GM19023 (cell line): ENCODE results near the gene YIPF3.
A peak's percentile ranks its signal among the peaks of the same experiment; 100 is the strongest.

ENCODE experiments used
- ATAC-seq: cut with Tn5 transposase; IDR thresholded peaks from one replicate; pipeline ENCODE4 v1.9.1; 2021; ENCODE audit warnings: mild to moderate bottlenecking, moderate library complexity; ENCODE audit not compliant: unreplicated experiment

The YIPF3 gene

GRCh38 chr6:43493833-43494232, 22.9 kb downstream of the YIPF3 start:
- ATAC-seq: no peak

DNA sequence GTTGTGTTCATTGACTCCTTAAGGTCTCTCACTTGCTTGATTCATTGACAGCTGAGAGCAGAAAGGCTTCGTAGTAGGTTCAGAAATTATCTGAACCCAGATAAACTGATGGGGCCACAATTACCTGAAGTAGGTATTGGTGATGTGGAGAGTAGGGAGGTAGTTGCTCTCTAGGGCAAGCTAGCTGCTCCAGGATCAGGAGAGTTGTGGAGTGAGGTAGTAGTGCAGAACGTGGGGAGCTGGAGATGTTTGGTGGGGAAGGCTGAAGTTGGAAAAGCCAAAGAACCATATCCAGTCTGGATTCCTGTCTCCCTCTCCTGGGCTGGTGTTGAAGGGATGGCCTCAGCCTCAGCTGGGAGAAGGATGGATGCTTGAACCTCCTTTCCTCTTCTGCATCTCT, 23.5 kb downstream of the YIPF3 start:
- ATAC-seq: no peak

DNA sequence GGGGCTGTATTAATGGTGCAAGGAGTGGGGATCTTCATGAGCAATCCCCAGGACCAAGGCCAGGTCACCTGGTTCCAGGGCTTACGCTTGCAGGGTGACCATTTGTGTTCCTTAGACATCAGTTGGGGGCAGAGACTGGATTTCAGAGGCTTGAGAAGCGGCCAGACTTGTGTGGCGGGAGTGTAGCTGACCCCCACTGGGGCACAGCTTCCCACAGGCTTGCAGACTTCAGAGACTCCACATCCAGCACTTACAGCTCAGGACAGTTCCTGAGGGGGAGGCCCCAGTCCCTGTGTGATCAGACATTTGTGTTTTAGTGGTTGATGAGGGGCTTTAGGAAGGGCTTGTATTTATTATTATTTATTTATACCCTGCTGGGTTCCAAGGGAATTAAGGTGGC, 24.1 kb downstream of the YIPF3 start:
- ATAC-seq: no peak

- ATAC-seq: no peak
These were observed 24.7 kb downstream of the YIPF3 start for GRCh38 chr6:43491750-43492661.

DNA sequence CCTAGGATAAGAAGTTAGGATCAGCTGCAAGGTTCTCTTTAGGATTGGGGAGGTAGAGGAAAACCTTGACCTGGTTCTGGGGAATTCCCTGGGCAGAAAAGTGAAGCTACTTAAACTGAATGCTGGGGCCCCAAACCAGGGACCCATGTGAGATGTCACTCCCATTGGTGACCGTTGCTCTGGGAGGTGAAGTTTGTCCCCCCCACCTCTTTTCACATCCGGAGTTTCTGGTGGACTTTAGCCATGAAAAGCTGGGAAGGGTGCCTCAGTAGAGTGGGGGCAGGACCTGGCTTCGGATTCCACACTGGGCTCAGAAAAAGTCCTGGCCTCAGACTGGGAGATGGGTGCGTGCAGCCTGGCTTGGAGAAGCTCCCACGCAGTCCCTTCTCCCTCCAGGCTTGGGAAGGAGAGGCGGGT, 26.2 kb downstream of the YIPF3 start:
- no peak for ATAC-seq

DNA sequence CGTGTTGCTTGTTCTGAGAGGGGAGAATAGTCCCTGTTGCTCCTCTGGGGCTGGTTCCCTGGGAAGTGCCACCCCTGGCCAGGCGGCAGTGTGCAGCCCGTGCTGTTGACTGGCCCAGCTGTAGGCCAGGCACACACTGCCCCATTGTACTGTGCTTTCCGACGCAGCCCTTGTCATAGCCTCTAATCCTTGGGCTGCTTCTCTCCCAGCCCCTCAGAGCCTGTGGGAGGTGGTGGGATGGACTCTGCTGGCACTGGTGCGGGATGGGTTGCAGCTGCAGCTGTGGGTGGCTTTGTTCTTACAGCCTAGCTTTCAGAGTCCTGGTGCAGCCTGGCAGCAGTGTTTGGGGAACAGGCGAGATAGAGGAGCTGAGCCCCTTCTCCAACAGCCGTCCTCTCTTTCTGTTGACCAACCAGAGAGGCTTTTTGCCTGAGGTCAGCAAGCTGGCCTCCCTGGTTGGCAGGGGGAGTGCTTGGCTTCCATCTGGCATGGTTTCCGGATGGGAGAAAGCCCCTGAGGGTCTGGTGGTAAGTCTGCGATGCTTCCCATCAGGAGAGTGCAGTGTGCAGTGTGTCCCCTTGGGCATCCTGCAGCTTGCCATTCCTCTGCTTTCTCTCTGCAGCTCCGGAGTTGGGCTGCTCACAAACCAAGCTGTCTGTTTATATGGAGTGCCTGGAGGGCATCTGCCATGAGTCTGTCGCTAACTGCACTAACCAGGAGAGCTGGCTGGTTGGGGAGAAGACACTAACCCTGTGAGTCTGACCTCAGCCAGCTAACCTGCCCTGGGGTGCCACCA, 27.3 kb downstream of the YIPF3 start:
- ATAC-seq: no peak

- ATAC-seq: no peak
These were observed 28.0 kb downstream of the YIPF3 start for GRCh38 chr6:43488667-43489276.

DNA sequence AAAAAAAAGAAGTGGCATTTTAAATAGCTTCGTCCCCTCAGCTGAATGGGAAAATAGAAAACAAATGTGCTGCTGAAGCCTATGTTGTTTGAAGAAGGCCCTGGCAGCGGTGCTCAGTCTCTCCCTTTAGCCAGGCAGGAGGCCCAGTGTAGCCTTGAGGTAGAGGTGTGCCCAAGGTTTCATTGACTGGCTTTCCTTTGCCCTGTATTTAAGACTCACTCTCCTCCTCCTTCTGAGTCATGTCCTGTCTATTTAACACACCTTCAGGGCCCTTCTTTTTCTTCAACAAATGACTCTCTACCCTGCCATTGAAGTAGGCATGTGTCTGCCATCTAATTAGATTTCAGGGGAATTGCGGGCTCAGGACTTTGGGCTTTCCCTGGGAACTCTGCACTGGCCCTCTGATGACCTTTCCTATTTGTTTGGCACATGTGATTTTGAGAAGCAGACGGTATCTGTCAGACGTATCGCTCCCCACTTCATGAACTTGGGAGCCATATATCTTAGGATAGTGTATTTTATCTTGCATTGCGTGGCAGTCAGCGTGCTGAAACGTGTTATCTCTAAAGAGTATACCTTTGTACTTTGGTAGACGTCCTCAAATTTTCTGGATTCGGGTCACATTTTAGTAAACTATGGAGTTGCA, 35.0 kb downstream of the YIPF3 start:
- no peak for ATAC-seq

DNA sequence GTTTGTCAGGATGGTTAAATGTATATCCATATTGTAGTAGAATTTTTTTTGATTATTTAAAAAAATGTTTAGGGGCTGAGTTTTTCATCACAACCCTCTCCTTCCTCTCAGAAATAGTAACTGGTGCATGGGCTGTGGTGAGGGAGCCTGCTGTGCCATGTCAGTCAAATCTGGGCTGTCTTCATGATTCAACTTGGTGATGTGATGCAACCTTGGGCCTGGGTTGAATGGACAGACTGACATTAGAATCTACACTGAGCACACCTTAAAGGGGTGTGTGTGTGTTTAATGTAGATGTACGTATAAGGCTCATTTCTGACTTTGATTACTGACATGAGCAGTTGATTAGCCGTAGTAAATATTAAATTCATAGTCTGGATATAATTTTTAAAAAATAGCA, 35.7 kb downstream of the YIPF3 start:
- ATAC-seq: no peak

DNA sequence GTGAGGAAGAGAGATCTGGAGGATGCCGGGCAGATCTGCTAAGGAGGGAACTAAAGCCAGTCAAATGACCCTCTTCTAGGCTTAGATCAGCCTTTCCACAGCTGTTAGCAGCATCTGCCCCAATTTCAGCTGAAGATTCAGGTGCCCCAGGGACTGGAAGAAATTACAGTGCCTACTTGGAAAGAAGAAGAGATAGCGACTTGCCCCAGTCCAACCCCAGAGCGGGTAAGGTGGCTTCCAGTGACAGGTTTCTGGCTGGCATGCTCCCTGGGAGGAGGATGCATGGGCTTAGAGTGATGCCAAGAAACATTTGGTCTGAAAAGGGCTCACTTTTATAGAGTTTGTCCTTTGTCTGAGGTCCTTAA, 38.7 kb downstream of the YIPF3 start:
- no peak for ATAC-seq

- ATAC-seq: peak; percentile 97
These were observed 39.3 kb downstream of the YIPF3 start, which contains the start of gene TJAP1 for GRCh38 chr6:43477235-43478007. Gene TJAP1, plus strand, starts transcription at chr6:43477570. Its CDS starts 21,432 bp downstream, at chr6:43499002.

- peak; percentile 5 for ATAC-seq
These were observed 40.0 kb downstream of the YIPF3 start for GRCh38 chr6:43476746-43477145.

- ATAC-seq: no peak
These were observed 41.2 kb downstream of the YIPF3 start for GRCh38 chr6:43475516-43475915.

GRCh38 chr6:43472515-43472914, 44.2 kb downstream of the YIPF3 start:
- no peak for ATAC-seq

- no peak for ATAC-seq
These were observed 45.3 kb downstream of the YIPF3 start for GRCh38 chr6:43471399-43471798.

GRCh38 chr6:43469947-43470346, 46.8 kb downstream of the YIPF3 start:
- ATAC-seq: no peak

DNA sequence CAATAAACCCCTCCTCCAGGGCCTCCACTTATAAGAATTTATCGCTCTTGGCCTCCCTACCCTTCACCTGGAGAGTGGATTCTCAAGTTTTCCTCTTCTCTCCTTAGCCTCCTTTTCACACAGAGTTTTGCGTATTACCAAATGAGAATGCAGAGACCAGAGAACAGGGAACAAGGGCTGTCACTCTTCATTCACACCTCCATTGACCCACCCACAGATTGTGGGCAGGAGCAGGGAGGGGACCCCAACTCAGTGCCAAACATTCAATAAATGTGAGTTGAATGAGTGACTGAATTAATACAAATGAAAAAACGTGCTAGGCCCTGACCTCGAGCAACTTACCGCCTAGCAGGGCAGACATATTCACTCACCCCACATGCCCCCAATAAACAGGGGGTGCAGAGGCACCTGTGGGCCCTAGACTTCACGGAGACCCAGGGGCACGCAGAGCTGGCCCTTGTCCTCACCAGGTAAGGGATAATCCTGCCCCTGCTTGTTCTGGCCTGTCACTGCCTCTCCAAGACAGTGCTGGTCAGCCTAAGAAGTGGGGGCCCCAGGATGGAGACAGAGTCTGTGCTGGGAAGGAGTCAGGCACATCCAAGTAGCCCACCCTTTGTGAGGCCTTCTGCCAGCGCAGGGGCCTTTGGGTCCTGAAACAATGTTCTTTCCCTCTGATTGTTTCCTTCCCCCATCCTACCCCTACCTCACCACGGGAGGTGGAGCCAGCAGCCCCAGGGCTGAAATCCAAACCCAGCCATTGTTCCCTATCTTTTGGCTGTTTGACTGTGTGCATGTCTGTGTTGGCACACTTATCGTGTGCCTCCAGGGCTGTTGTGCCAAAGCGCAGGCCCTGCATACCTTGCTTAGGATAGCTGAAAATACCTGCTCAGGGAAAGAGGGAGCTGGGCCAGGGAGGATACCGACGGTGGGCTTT, 47.7 kb downstream of the YIPF3 start:
- ATAC-seq: no peak

GRCh38 chr6:43468240-43468639, 48.5 kb downstream of the YIPF3 start:
- no peak for ATAC-seq

DNA sequence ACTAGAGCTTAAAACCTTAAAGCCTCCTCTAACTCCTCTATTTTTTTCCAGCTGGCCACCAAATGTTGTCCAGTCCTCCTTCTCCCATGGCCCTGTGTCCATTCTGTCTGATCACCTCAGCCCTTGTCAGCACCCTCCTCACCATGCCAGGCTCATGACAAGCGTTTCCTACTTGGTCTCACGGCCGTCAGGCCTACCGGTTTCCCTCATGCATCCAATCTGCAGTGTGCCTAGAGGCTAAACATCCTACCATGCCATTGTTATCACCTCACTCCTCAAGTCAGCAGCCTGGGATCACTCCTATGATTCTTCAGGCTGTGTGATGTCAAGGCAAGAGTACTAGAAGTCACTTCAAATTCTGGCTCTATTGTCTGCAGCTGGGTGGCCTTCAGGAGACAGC, 49.0 kb downstream of the YIPF3 start:
- ATAC-seq: no peak
